ENCODE data around the gene HMGCLL1. TPM values are rescaled to one million over a fixed set of nuclear protein-coding genes. Genes with fewer than 3 reads are reported as not detected.
A peak's percentile ranks its signal among the peaks of the same experiment; 100 is the strongest.

The HMGCLL1 gene
- total RNA-seq, 4 donors from 2014 or later, result 0.55 to 0.64 TPM; not detected in 2

DNA sequence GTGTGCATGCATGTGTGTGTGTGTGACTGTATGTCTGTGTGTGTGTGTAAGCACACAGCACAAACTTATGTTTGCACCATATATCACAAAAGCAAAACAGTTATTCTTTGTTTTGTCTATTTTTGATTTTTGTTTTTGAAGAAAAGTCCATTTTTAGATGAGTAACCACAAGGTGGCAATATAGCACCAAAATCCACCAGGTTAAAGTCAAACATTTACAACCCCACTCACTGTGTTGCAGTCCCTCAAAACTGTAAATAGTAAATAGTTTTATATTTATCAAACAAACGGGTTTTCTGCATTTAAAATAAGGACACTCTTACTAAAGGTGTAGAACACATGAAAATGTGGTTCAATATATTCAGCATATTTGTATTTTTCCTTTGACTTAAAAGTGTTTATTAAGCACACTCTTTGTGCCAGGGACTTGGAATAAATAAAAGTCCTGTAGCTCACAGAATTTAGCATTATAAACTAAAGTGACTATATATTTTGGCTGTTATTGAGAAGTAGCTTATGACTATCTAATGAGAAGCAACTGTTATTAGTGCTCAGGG, 133.3 kb downstream of the HMGCLL1 start:
- in situ Hi-C loops (cut with MboI; ENCODE audit: low pct_ligation_motif_present in 1 of 4, low pct_unique_long_range_greater_than_20kb in 1 of 4, low sequenced_read_pairs in 3 of 4), result loop anchor here in 1 of 4 donors (25.0 kb wide), 1 partner anchor 442 kb away; the partner anchor contains the start of gene BMP5
- DNase-seq, result no peak
- Histone ChIP-seq H3K27ac (no peak overlapping the region), H3K27me3 (no peaks in the 10 kb centered on the region), H3K4me3 (no peak overlapping the region), H3K36me3 (no peaks in the 10 kb centered on the region), H3K9me3 (no peaks in the 10 kb centered on the region), H3K4me1 (no peaks in the 10 kb centered on the region)
- WGBS, 2 donors (ENCODE audit: low coverage in 1 of 2), result 0 to 2% methylated on average over 1 of the region's 1 CpG
- TF ChIP-seq POLR2A (IDR thresholded peaks at IDR 0.05) (no peak), EP300 (IDR thresholded peaks at IDR 0.05; ENCODE audit: low read depth) (no peak), CTCF (IDR thresholded peaks at IDR 0.05) (peak in 4 of 5 experiments; percentile 31 to 52 (median 44))
- intact Hi-C loops (cut with DNase I; ENCODE audit: low total_unique reads), result no loop called here

GRCh38 chr6:55443238-55444134, 135.5 kb downstream of the HMGCLL1 start:
- Histone ChIP-seq H3K9me3 (no peaks in the 10 kb centered on the region), H3K4me1 (no peaks in the 10 kb centered on the region), H3K27me3 (no peaks in the 10 kb centered on the region), H3K27ac (no peak overlapping the region), H3K4me3 (no peak overlapping the region), H3K36me3 (no peaks in the 10 kb centered on the region)
- intact Hi-C loops (cut with DNase I; ENCODE audit: low total_unique reads), result loop anchor here (5.0 kb wide), 1 partner anchor 514 kb away; no protein-coding TSS in a partner anchor
- WGBS, 2 donors (ENCODE audit: low coverage in 1 of 2), result 62 to 71% methylated on average over 7 of the region's 7 CpGs
- TF ChIP-seq CTCF (IDR thresholded peaks at IDR 0.05) (no peak), POLR2AphosphoS5 (IDR thresholded peaks at IDR 0.05) (no peak), POLR2A (IDR thresholded peaks at IDR 0.05) (no peak), EP300 (IDR thresholded peaks at IDR 0.05; ENCODE audit: low read depth) (no peak)
- no peak for DNase-seq
- in situ Hi-C loops (cut with MboI; ENCODE audit: low pct_ligation_motif_present in 1 of 4, low pct_unique_long_range_greater_than_20kb in 1 of 4, low sequenced_read_pairs in 3 of 4), result loop anchor here in 1 of 4 donors (25.0 kb wide), 1 partner anchor 444 kb away; the partner anchor contains the start of gene BMP5

- 68 to 86% methylated on average over 3 of the region's 3 CpGs for WGBS, 2 donors (ENCODE audit: low coverage in 1 of 2)
- no peak for DNase-seq
- in situ Hi-C loops (cut with MboI; ENCODE audit: low pct_ligation_motif_present in 1 of 4, low pct_unique_long_range_greater_than_20kb in 1 of 4, low sequenced_read_pairs in 3 of 4) (loop anchor here in 1 of 4 donors (25.0 kb wide), 1 partner anchor 449 kb away; the partner anchor contains the start of gene BMP5), intact Hi-C loops (cut with DNase I; ENCODE audit: low total_unique reads) (no loop called here)
- Histone ChIP-seq H3K36me3 (no peaks in the 10 kb centered on the region), H3K9me3 (no peaks in the 10 kb centered on the region), H3K4me3 (no peak overlapping the region), H3K27ac (no peak overlapping the region), H3K27me3 (no peaks in the 10 kb centered on the region), H3K4me1 (no peaks in the 10 kb centered on the region)
- TF ChIP-seq POLR2A (IDR thresholded peaks at IDR 0.05) (no peak), EP300 (IDR thresholded peaks at IDR 0.05; ENCODE audit: low read depth) (no peak), POLR2AphosphoS5 (IDR thresholded peaks at IDR 0.05) (no peak), CTCF (IDR thresholded peaks at IDR 0.05) (no peak)
These were observed 140.8 kb downstream of the HMGCLL1 start for GRCh38 chr6:55438203-55438602.

- in situ Hi-C loops (cut with MboI; ENCODE audit: low pct_ligation_motif_present in 1 of 4, low pct_unique_long_range_greater_than_20kb in 1 of 4, low sequenced_read_pairs in 3 of 4) (loop anchor here in 1 of 4 donors (25.0 kb wide), 1 partner anchor 450 kb away; the partner anchor contains the start of gene BMP5), intact Hi-C loops (cut with DNase I; ENCODE audit: low total_unique reads) (no loop called here)
- Histone ChIP-seq H3K4me1 (no peaks in the 10 kb centered on the region), H3K4me3 (no peak overlapping the region), H3K9me3 (no peaks in the 10 kb centered on the region), H3K27me3 (no peaks in the 10 kb centered on the region), H3K36me3 (no peaks in the 10 kb centered on the region), H3K27ac (no peak overlapping the region)
- DNase-seq, result no peak
- no peak for TF ChIP-seq POLR2AphosphoS5 (IDR thresholded peaks at IDR 0.05)
- TF ChIP-seq CTCF (IDR thresholded peaks at IDR 0.05), result no peak
- TF ChIP-seq EP300 (IDR thresholded peaks at IDR 0.05; ENCODE audit: low read depth), result no peak
- no peak for TF ChIP-seq POLR2A (IDR thresholded peaks at IDR 0.05)
- WGBS, 2 donors (ENCODE audit: low coverage in 1 of 2), result 76 to 81% methylated on average over 4 of the region's 4 CpGs
These were observed 141.9 kb downstream of the HMGCLL1 start for GRCh38 chr6:55437141-55437540.
